HG03442 (cell line): ENCODE measurements around the gene FAM3D.
A peak's percentile ranks its signal among the peaks of the same experiment; 100 is the strongest.

Experiments used
- ATAC-seq: cut with Tn5 transposase; IDR thresholded peaks from one replicate; pipeline ENCODE4 v1.9.1; 2021; ENCODE audit warnings: mild to moderate bottlenecking, moderate library complexity; ENCODE audit not compliant: unreplicated experiment

Gene FAM3D

DNA sequence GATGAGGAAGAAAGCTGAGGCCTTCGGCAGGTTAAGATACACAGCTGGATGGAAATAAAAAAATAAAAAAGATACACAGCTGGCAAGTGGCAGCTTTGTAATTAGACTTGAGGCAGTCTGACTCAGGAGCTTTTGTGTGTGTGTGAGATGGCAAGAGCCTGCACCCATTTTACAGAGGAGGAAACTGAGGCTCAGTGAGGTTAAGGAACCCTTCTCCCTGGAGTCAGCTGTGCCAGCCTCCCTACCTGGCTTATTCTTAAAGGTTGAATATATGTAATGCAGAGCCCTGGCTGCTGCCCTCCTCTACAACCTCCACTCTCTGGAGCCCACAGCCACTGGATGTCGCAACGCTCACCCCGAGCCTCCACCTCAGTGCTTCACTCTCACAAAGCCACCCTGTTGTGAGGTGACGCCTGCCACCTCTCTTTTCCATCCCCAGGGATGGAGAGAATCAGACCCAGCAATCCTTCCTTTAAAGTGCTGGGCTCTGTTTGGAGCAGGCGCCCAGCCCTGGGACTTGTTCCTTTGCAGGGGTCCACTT, 68.7 kb downstream of the FAM3D start:
- no peak for ATAC-seq

DNA sequence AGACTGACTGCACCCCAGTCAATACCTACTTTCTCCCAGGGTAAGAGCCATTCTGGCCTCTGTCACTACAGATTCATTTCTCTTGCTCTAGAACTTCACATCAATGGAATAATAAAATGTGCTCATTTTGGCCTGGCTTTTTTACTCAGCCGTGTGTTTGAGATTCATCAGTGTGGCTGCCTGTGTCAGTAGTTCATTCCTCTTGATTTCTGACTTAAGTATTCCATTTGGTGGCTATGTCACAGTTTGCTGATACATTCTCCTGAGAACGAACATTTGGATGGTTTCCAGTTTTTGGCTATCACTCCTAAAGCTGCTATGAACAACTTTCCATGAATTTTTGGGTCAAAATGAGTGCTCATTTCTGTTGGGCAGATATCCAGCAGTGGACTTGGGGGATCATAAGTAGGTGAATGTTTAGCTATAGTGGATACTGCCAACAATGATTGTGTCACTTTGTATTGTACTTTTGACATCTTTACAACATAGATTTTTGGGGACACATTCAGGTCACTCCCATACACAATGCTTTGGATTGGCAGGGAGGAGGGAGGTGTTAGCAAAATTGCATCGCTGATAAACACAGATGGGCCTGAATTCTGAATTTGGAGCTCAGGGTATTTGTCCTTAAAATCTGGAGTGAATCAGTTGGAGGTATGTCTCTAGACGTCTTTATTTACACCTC, 69.6 kb downstream of the FAM3D start:
- ATAC-seq = no peak

- no peak for ATAC-seq
Observed at GRCh38 chr3:58594117-58594516, 72.5 kb downstream of the FAM3D start.

- ATAC-seq = no peak
Observed at GRCh38 chr3:58591517-58592510, 74.8 kb downstream of the FAM3D start.

- ATAC-seq = no peak
Observed at GRCh38 chr3:58588030-58588614, 78.5 kb downstream of the FAM3D start.

GRCh38 chr3:58586776-58587192, 79.8 kb downstream of the FAM3D start:
- ATAC-seq = no peak

DNA sequence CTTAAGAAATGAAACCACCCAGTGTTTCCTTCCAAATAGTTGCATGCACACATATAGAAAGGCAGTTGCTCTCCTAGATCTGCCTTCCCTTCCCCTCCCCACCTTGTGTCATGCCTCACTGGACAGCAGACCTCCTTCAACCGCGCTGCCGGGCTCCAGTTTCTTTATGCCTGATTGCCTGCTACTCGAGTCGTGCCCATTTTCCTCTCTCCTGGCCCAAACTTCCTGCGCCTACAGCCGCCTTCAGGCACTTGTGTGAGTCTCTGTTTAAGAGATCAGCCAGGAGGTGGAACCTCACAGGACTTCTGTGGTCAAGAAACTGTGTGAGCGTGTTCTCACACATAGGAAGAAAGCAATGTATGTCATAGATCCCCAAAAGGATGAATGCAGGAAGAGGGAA, 80.6 kb downstream of the FAM3D start:
- no peak for ATAC-seq

- peak; percentile 86 for ATAC-seq
Observed at GRCh38 chr3:58585005-58585786, 81.4 kb downstream of the FAM3D start.

DNA sequence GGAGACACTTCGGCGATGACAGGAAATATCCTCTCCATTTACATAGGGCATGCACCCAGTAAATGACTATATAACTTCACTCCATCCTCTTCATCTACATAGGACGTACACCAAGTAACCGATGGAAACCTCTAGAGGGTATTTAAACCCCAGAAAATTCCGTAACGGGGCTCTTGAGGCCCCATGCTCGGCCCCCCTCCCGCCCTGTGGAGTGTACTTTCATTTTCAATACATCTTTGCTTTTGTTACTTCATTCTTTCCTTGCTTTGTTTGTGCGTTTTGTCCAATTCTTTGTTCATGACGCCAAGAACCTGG, 81.9 kb downstream of the FAM3D start:
- ATAC-seq = no peak
